HG02571 (cell line): Measurements from ENCODE around the gene LCN15.

Experiments used
- ATAC-seq: cut with Tn5 transposase; IDR thresholded peaks from one replicate; pipeline ENCODE4 v1.9.1; 2021; ENCODE audit warnings: mild to moderate bottlenecking, moderate library complexity; ENCODE audit not compliant: unreplicated experiment

Gene LCN15

DNA sequence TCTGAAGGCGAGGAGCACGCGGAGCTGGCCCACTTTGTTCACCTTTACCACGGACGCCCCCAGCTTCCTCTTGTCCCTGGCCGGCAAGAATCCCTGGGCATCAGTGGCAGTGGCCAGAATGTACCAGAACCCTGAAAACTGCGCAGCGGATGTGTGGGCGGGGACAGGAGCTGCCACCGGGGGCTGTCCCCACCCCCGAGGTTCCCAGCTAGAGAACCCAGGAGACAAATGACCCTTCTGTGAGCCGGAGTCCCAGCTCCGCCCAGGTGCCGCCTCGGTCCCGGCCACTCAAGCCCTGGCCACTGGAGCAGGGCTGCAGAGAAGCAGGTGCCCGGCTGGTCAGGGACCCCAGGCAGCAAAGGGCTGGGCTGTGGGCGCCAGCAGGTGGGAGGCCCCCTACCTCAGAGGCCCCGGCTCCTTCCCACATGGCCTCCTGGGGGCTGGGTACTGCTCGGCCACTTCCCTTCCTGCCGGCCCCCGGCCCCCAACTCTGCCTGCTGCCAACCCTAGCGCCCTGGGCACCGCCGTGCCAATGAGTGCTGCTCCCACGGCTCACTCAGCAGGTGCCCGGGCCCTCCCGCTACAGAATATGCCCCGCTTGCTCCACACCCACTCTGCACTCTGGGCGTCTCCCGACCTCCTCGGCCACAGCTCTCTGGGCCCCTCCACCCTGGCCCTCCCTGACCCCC is 22.3 kb downstream of the LCN15 start:
- ATAC-seq, result no peak

DNA sequence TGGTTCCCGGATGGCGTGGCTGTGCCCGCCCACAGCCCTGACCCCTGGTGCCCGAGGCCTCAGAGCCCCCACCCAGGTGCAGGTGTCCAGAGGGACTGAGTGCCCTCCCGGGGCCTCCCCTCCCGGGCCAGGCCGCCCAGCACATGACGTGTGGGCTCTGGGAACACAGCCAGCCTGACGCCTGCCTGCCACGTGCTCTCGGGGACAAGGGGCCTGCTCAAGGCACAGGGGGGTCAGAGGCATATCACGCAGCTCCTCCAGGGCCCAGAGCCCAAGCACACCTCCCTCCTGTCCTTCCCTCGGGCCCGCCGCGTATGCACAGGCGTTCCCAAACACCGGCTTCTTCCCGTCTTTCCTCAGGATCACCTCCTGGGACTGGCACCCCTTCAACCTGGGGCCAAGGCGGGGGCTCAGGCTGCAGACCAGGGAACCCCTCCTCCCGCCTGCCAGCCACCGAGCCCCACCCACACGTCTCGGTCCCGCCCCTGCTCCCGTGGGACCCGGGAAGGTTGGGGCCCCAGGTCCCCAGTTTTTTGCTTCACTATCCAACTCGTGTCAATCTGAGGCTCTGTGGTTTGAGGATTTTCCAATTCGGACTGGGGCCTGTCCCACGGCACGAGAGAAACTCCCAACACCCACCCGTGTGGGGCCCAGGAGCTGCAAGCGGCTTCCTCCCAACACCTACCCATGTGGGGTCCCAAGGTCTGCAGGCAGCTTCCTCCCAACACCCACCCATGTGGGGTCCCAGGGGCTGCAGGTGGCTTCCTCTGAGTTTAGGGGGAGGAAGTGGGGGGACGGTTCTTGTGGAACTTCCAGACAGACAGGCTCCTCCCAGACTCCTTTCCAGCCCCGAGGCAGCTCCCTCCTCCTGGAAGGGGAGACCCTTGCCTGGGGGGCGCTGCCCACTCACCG is 23.1 kb downstream of the LCN15 start:
- no peak for ATAC-seq

DNA sequence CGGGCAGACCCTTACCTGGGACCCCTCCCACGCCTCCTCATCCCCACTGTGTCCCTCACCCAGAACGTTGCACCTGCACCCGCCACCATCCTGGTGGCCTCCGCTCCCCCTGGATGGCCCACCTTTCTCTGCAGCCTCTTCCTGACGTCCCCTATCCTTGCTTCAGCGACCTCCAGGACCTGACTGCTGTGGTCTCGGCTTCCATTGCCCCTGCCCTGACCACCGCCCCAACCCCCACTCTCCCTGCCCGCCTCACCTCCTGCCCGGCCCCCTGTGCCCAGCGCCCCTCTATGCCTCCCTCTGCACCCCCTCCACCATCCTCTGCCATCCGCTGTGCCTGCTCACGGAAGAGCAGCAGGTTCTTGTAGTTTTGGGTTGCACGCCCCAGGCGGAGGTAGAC is 23.8 kb downstream of the LCN15 start:
- no peak for ATAC-seq

DNA sequence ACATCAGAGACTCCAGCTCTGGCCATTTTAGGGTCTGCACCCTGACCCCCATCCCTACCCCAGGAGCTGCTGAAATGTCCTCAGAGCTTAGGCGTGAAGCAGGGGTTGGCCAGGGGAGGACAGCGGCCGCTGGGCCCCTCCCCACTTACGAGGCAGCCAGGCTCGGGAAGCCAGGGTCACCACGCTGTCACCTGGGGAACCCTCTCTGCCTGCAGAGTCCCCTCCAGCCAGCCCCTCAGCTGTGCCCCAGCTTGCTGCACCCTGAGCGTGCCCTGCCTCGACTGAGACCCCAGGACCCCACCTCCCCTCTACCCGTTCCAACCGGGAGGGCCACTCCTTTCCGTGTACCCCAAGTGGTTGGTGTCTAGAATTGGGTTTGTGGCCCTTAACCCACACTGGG is 24.2 kb downstream of the LCN15 start:
- no peak for ATAC-seq

DNA sequence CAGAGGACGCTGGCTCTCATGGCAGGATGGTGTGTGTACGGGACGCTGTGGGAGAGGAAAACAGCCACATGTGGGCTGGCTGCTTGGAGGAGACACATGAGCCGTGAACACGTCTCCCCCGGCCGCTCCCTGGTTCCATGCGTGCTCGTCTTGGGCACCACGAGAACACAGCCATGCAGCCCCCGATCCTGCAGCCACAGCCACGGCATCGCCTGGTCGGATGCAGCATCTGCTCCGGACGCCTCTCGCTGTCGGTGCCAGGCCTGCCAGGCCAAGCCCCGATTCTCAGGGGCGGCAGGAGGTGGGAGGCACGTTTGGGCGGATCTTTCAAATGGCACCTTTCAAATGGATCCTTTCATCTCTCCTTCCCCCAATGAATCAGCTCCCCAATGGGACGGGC is 24.8 kb downstream of the LCN15 start:
- ATAC-seq, result no peak

DNA sequence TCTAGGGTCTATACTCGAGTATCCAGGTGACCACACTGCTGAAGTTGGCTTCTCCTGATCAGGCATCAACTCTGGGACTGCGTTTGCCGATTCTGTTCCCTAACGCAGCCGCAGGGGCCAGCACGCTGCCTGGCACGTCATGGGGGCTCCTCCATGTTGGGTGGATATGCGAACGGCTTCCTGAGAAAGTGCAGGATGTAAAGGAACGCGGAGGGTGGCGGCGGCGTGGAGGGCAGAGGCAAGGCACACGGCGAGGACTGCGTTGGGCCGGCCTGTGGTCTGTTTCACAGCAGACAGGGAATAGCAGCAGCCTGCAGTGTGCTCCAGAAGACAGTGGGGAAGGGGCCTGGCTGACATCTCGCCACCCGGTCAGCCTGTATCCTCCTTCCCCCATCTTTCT is 25.4 kb downstream of the LCN15 start:
- no peak for ATAC-seq

DNA sequence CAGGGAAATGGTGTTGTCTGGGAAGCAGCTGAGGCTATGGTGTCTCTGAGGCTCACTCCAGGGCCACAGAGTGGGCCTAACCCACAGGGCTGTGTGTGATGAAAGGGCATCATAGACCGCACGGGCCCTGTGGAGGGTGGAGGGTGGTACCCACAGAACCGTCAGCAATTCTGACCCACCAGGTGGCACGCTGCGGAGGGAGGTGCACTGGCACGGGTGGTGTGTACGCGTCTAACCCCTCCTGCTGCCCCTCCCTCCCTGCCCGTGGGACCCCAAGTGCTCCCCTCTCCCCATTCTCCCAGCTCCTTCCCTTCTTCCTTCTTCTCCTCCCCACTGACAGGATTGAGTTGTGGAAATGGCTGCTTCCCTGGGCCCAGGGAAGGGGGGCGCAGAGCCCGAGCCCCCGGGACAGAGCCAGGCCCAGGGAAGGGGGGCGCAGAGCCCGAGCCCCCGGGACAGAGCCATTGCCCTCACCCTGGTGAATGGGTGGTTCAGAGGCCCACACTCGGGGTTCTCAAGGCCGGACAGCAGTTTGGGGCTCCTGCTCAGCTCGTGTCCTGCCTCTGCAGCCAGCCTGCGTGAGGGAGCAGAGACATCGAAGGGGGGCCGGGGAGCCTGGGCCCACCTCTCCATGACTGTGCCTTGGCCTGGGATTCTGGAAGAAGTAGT is 28.4 kb downstream of the LCN15 start:
- no peak for ATAC-seq

DNA sequence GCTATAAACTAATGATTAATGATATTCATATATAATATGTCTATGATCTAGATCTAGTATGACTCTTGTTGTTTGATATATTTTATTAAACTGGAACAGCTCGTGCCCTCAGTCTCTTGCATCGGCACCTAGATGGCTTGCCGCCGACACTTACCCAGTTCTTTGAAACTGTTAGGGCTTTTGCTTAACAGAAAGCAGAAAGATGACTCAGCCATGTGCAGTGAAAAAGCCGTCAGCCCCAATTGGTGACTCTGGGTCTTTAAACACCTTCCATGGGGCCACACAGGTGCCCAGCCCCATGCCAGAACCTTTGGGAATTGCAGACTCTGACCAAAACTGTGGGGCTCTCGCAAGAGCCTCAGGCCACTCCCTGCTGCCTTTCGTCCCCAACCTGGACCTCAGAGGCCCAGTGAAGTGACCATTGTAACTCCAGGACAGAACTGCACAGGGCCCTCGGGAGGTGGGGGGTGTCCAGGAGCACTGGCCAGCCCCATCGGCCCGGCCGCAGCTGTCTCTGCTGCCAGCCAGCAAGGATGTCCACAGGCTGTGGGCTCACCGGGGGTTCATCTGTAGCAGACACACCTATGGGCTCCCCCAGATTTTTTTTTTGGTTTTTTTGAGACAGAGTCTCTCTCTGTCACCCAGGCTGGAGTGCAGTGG is 29.4 kb downstream of the LCN15 start:
- no peak for ATAC-seq

DNA sequence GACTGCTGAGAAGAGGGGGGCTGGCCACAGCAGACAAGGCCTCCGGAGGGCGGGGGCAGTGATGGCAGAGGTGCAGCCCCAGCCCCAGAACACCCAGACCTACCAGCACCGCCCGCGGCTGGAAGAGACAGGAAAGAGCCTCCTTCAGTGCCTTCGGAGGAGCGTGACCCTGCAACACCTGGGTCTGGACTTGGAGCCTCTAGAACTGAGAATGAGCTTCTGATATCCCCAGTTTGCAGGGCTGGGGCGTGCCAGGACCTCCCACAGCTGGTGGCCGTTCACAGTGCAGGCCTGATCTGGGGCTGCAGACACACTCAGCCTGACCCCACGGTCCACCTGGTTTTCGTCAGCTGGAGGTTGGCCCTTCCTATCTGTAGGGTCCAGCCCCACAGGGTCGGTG is 30.7 kb downstream of the LCN15 start:
- no peak for ATAC-seq

DNA sequence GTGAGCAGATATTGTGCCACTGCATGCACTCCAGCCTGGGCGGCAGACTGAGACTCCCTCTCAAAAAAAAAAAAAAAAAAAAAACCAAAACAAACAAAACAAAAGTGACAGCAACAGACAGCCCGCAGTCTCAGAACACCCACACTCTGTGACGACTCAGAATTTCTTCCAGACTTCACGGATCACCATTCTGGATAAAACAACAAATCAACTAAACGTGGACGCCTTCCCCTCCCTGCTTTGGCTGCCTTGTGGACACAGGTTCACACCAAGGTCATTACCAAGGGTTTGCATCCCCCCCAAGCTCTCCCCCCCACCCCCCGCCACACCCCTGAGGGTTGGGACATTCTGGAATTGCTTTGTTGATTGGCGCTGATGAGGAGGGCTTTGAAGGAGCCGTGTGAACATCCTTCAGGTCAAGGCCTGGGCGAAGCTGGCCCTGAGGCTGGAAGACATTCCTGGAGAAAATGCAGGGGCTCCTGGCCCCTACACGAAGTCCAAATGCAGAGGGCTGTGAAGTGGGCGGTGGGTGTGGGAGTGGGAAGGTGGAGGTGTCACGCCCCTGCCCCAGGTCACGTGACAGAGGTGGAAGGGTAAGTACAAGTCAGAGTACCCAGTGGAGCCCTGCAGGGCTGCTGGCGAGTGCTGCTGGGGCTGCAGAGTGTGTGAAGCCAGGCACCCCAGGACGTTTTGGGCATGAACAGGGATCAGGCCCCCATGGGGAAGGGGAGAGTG is 31.7 kb downstream of the LCN15 start:
- ATAC-seq, result no peak

DNA sequence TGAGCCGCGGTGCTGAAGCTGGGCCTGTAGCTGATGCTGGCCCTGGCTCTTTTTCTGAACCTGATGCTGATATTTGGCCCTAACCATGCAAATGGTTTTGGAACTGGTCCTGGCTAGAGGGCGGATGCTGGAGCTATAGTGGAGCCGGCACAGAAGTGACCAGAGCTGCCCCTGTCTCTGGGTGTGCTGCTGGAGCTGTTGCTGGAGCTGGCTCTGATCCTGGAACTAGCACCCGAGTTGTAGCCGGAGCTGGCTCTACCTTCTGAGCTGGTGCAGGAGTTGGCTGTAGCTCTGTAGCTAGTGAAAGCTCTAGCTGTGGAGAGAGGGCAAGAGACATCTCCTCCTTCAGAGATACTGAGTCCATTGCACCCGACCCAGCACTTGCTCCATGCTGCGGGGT is 34.4 kb downstream of the LCN15 start:
- no peak for ATAC-seq

DNA sequence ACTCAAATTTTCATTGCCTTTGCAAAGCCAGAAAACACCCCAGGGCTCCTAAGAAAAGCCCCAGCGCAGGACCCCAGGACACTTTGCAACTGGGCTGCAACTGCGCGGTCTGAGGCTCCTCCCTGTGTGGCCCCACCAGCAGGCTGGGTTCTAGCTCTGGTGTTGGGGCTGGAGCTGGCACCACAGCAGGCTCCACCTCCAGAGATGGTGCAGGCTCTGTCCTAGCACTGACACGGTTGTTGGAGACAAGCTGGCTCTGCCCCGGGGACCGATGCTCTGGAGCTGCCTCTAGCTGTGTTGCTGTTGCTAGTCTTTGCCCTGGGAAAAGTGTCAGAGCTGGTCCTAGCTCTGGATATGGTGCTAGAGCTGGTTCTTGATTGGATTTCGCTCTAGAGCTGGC is 35.2 kb downstream of the LCN15 start:
- no peak for ATAC-seq

DNA sequence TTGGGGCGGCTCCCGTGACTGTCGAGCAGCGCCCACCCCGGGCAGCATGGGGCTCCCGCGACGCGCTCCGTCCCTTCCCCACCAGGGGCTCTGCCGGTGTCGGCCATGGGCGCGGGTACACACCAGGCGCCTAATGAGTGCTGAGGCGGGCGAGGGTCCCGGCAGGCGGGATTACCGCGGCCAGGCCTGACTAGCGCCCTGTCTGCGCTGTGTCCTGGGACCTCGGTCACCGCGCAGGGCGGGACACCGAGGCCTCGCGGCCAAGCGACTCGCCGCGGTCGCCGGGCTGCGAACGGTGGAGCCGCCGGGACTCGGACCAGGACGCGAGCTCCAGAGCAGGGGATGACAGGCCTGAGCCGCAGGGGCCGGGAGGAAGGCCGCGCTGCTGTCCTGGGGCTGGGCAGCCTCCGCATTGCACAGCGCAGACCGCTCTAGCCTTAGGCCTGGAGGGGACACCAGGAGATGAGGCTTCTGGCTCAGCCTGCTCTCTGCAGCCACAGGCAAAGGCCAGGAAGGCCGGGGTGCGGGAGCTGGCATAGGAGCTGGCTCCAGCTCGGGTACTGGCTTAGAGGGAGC is 35.7 kb downstream of the LCN15 start:
- ATAC-seq, result peak; percentile 14

DNA sequence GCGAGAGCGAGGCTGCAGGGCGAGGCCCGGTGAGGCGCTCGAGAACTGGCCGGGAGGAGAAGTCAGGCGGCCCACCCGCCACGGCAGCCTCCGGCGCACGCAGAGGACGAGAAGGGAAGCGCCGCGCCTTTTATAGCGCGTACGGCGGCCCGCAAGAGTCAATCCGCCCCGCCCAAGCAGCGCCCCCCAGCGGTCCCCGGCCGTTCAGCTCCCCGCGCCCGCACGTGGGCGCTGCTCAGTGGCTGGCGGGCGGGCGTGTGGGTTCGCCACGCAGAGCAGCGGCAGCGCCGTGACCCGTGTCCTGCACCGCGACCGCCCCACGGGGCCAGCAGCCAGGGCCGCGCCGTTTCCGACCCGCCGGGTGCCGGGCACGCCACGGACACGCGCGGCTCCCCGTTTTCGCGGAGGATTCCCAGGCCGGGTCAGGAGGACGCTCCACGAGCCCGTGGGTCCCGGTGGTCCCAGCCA is 36.2 kb downstream of the LCN15 start:
- ATAC-seq, result peak; percentile 60

DNA sequence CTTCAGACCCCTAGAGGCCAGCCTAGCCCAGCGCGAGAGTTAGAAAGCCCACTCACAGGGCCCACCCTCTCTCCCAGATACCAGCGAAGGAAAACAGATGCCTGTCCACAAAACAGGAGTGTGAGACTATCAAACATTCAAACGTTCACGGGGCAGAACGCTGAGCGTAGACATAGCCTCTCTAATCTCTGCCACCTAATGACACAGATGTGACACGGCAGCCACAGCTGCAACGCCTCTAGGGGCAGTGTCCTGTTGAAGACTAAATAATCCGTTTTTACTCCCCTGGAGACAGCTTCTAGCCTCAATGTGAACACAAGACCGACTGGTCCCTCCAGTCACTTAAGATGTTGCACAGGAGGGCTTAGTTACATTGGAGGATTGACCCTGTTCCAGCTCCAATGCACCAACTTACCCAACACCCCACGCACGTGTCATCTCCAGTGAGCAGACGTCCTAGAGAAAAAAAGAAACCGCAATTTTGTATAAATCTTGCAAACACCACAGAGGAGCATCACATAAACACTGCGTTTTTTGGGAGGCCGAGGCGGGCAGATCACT is 37.6 kb downstream of the LCN15 start:
- no peak for ATAC-seq

DNA sequence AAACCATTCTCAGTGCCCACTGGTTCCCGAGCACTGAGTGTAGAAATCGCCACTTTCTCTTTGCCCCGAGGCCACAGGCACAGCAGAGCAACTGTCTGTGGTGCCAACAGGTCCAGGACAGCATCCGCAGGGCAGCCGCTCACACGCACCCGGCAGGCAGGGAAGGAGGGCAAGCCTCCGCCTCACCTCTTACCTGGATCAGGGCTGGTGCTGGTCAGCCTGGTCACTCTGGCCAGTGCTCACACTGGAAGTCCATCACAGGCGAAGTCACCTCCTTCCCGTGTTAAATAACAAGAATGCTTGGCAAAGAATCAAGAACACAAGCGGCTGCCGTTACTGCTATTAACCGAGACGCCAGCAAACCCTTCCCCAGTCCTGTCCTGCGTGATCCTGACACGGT is 38.2 kb downstream of the LCN15 start:
- ATAC-seq, result no peak

DNA sequence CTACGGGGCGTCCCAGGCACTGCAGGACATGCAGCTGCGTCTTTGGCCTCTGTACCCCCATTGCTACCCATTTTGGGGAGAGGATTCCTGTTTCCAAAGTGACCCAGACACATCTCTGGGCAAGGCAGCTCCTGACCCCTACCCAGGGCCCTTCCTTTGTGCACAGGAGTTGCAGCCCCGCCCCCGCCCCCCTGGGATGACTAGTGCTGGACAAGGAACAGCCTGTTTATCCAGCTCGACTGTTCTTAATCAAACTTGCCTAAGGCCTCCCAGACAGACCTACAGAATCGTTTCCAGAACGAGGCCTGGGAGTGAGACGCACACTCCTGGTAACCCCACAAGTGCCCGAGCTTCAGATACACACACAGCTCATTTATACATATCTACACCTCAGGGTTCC is 38.7 kb downstream of the LCN15 start:
- no peak for ATAC-seq

DNA sequence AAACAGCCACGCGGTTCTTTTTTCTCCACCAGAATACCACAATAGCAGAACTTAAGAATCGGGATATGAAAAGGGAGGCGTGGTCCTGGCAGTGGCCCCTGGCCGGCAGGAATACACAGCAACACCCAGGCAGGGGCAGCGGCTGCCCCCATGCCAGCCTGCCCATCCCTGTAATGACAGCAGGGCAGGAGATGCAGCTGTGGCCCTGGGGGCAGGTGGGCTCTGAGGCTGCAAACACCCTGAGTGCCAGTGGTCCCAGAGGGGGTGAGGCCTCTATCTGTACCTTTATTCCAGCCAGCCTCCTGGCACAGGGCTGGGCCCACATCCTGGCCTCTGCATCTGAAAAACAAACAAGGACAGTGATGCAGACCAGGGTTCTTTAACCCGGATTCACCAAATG is 39.5 kb downstream of the LCN15 start:
- ATAC-seq, result no peak

DNA sequence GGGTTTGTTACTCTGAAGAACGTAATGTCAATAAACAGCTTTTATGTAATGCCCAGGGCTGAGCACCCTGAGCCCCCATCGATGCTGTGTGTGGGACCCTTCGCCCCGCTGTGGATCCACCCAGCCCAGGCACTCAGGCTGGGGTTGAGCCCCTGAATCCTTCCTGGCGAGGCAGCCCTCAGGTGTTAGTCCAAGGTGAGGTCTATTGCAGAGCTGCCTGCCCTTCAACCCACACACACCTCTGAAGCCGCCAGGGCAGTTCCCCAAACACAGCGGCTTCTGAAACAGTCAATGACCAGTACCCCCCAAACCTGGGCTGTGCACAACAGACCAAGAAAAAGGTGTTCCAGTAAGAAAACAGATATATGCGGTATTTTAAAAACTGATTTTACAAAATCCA is 40.3 kb downstream of the LCN15 start:
- ATAC-seq, result no peak
